Parathyroid adenoma (tissue), 2 donors: ENCODE data around the gene KLHL26.

Experiments
- H2AFZ ChIP-seq: fragments of 300-600 bp; sonication (generic); one replicate; pipeline ENCODE4 v1.7.0; 2017; ENCODE audit warnings: antibody characterized with exemption, mild to moderate bottlenecking
- H3K27ac ChIP-seq: fragments of 300-600 bp; sonication (generic); one replicate; pipeline ENCODE4 v1.7.0; 2017
- H3K27me3 ChIP-seq: fragments of 300-600 bp; sonication (generic); one replicate; pipeline ENCODE4 v1.7.0; 2017; ENCODE audit warnings: low read length; ENCODE audit not compliant: control insufficient read depth, insufficient read depth
- H3K36me3 ChIP-seq: fragments of 300-600 bp; sonication (generic); one replicate; pipeline ENCODE4 v1.7.0; 2017; ENCODE audit warnings: low read length; ENCODE audit not compliant: control insufficient read depth, insufficient read depth
- H3K4me1 ChIP-seq: fragments of 300-600 bp; sonication (generic); one replicate; pipeline ENCODE4 v1.7.0; 2017; ENCODE audit warnings: control low read depth
- H3K4me2 ChIP-seq: fragments of 300-600 bp; sonication (generic); one replicate; pipeline ENCODE4 v1.7.0; 2017; ENCODE audit warnings: low read length
- H3K4me3 ChIP-seq: fragments of 300-600 bp; sonication (generic); one replicate; pipeline ENCODE4 v1.7.0; 2017; ENCODE audit warnings: low read depth, low read length
- H3K79me2 ChIP-seq: fragments of 300-600 bp; sonication (generic); one replicate; pipeline ENCODE4 v1.7.0; 2017; ENCODE audit warnings: control low read depth
- H3K9ac ChIP-seq: fragments of 300-600 bp; sonication (generic); one replicate; pipeline ENCODE4 v1.7.0; 2017; ENCODE audit warnings: mild to moderate bottlenecking
- H3K9me3 ChIP-seq: fragments of 300-600 bp; sonication (generic); one replicate; pipeline ENCODE4 v1.7.0; 2017; ENCODE audit warnings: low read length; ENCODE audit not compliant: control insufficient read depth
- CTCF ChIP-seq: fragments of 300-600 bp; sonication (generic); IDR thresholded peaks from one replicate; pipeline ENCODE4 v1.7.0; 2017; ENCODE audit warnings: antibody characterized with exemption, mild to moderate bottlenecking
- donor health status: primary hyperparathyroidism.

KLHL26 gene

GRCh38 chr19:18636969-18637629, at the start of gene KLHL26:
Gene KLHL26, plus strand, starts transcription at chr19:18637028. Its CDS starts 27 bp downstream, at chr19:18637055.
- no peaks in the 10 kb centered on the region for H3K27me3 ChIP-seq
- H3K36me3 ChIP-seq: no peaks in the 10 kb centered on the region
- H3K9me3 ChIP-seq: no peaks in the 10 kb centered on the region
- TF ChIP-seq CTCF: no peak
- H3K4me1 ChIP-seq: peaks cover 4% of the 10 kb centered on the region
- H3K27ac ChIP-seq: peak within 1 kb of the TSS; percentile 84
- peak within 1 kb of the TSS; percentile 80 for H3K4me3 ChIP-seq
- peak within 1 kb of the TSS; percentile 82 for H3K9ac ChIP-seq
- H2AFZ ChIP-seq: peak within 1 kb of the TSS; percentile 91
- peak within 1 kb of the TSS; percentile 95 for H3K4me2 ChIP-seq
- peaks cover 11% of the 10 kb centered on the region for H3K79me2 ChIP-seq

- H3K4me2 ChIP-seq: no peak overlapping the region
- no peaks in the 10 kb centered on the region for H3K36me3 ChIP-seq
- no peaks in the 10 kb centered on the region for H3K4me1 ChIP-seq
- H3K27ac ChIP-seq: no peak overlapping the region
- no peak overlapping the region for H3K9ac ChIP-seq
- TF ChIP-seq CTCF: no peak
- no peaks in the 10 kb centered on the region for H3K27me3 ChIP-seq
- H3K79me2 ChIP-seq: no peaks in the 10 kb centered on the region
- H2AFZ ChIP-seq: no peak overlapping the region
- no peak overlapping the region for H3K4me3 ChIP-seq
- H3K9me3 ChIP-seq: no peaks in the 10 kb centered on the region
Observed at GRCh38 chr19:18587561-18587960, 49.3 kb upstream of the KLHL26 start.

GRCh38 chr19:18587962-18588610, 48.7 kb upstream of the KLHL26 start:
- Histone ChIP-seq H3K36me3 (no peaks in the 10 kb centered on the region), H3K9me3 (no peaks in the 10 kb centered on the region), H3K4me1 (no peaks in the 10 kb centered on the region), H3K4me3 (peak overlapping the region; percentile 73), H2AFZ (peak overlapping the region; percentile 99), H3K79me2 (no peaks in the 10 kb centered on the region), H3K27ac (peak overlapping the region; percentile 74), H3K27me3 (no peaks in the 10 kb centered on the region), H3K9ac (no peak overlapping the region), H3K4me2 (peak overlapping the region; percentile 72)
- no peak for TF ChIP-seq CTCF

- H3K4me1 ChIP-seq: no peaks in the 10 kb centered on the region
- no peaks in the 10 kb centered on the region for H3K79me2 ChIP-seq
- no peaks in the 10 kb centered on the region for H3K36me3 ChIP-seq
- peak; percentile 82 for TF ChIP-seq CTCF
- no peaks in the 10 kb centered on the region for H3K27me3 ChIP-seq
- H3K9ac ChIP-seq: peak within 1 kb of the TSS; percentile 64
- H3K9me3 ChIP-seq: no peaks in the 10 kb centered on the region
- H3K4me3 ChIP-seq: peak within 1 kb of the TSS; percentile 73
- peak within 1 kb of the TSS; percentile 74 for H3K27ac ChIP-seq
- H3K4me2 ChIP-seq: peak within 1 kb of the TSS; percentile 72
- H2AFZ ChIP-seq: peak within 1 kb of the TSS; percentile 99
Observed at GRCh38 chr19:18588611-18589379, 48.0 kb upstream of the KLHL26 start, which contains the start of gene REX1BD. Gene REX1BD, plus strand, starts transcription at chr19:18588798. Its CDS starts 4 bp downstream, at chr19:18588802.
